Kidney epithelial cell (primary cell): ENCODE measurements around the gene ZNF211. TPM values are rescaled to one million over a fixed set of nuclear protein-coding genes. Genes with fewer than 3 reads are reported as not detected.

Experiments used
- DNase-seq: peaks from one replicate; pipeline ENCODE4 v3.0.0-alpha.2; 2010; ENCODE audit warnings: low read depth
- H3K27me3 ChIP-seq: 2 replicates; pipeline ENCODE4 v1.6.0; 2011; ENCODE audit warnings: low read length; ENCODE audit not compliant: control insufficient read depth, insufficient read depth
- H3K36me3 ChIP-seq: 2 replicates; pipeline ENCODE4 v1.5.1; 2011; ENCODE audit warnings: low read length; ENCODE audit not compliant: control insufficient read depth, insufficient read depth
- H3K4me3 ChIP-seq: 2 replicates; pipeline ENCODE4 v1.5.1; 2011; ENCODE audit warnings: low read depth, mild to moderate bottlenecking, control low read depth, low read length
- CTCF ChIP-seq: IDR thresholded peaks from 2 replicates; pipeline ENCODE4 v1.5.1; 2011; ENCODE audit warnings: mild to moderate bottlenecking, moderate library complexity, low read length, control low read depth, inconsistent platforms; ENCODE audit not compliant: insufficient read depth, poor library complexity, severe bottlenecking
- total RNA-seq: library from RNA; depleted of rRNA; stranded (reverse); fragments of >200 nt; gene quantifications from 2 replicates; pipeline ENCODE4 v1.2.3, GENCODE V29; 2015

Gene ZNF211
- total RNA-seq, 1 donor from 2014 or later = 6.9 TPM

- no peak for DNase-seq
- no peak for TF ChIP-seq CTCF
- no peaks in the 10 kb centered on the region for H3K27me3 ChIP-seq
- no peak overlapping the region for H3K4me3 ChIP-seq
- H3K36me3 ChIP-seq = no peaks in the 10 kb centered on the region
These were observed 32.4 kb downstream of the ZNF211 start for GRCh38 chr19:57665261-57665806.

- H3K27me3 ChIP-seq = no peaks in the 10 kb centered on the region
- no peak for TF ChIP-seq CTCF
- DNase-seq = no peak
- no peak overlapping the region for H3K4me3 ChIP-seq
- H3K36me3 ChIP-seq = no peaks in the 10 kb centered on the region
These were observed 34.3 kb downstream of the ZNF211 start for GRCh38 chr19:57667228-57667627.

- no peaks in the 10 kb centered on the region for H3K36me3 ChIP-seq
- no peak for DNase-seq
- no peak within 1 kb of the TSS for H3K4me3 ChIP-seq
- no peaks in the 10 kb centered on the region for H3K27me3 ChIP-seq
- no peak for TF ChIP-seq CTCF
These were observed 35.7 kb downstream of the ZNF211 start, which contains the start of gene ZSCAN4 for GRCh38 chr19:57668635-57669034. TSS of gene ZSCAN4 (plus strand) at chr19:57668935. CDS start at chr19:57676146, 7,211 bp downstream.

GRCh38 chr19:57671124-57671895, 38.3 kb downstream of the ZNF211 start:
- Histone ChIP-seq H3K4me3 (no peak overlapping the region), H3K27me3 (no peaks in the 10 kb centered on the region), H3K36me3 (no peaks in the 10 kb centered on the region)
- DNase-seq = no peak
- no peak for TF ChIP-seq CTCF

GRCh38 chr19:57672466-57672865, 39.5 kb downstream of the ZNF211 start:
- TF ChIP-seq CTCF = no peak
- H3K27me3 ChIP-seq = no peaks in the 10 kb centered on the region
- no peak overlapping the region for H3K4me3 ChIP-seq
- DNase-seq = no peak
- no peaks in the 10 kb centered on the region for H3K36me3 ChIP-seq
